Measurements from ENCODE around the gene BRCA1. TPM values are rescaled to one million over a fixed set of nuclear protein-coding genes. Genes with fewer than 3 reads are reported as not detected.

Gene BRCA1
- total RNA-seq, 1 donor from 2014 or later, result 6.4 TPM

DNA sequence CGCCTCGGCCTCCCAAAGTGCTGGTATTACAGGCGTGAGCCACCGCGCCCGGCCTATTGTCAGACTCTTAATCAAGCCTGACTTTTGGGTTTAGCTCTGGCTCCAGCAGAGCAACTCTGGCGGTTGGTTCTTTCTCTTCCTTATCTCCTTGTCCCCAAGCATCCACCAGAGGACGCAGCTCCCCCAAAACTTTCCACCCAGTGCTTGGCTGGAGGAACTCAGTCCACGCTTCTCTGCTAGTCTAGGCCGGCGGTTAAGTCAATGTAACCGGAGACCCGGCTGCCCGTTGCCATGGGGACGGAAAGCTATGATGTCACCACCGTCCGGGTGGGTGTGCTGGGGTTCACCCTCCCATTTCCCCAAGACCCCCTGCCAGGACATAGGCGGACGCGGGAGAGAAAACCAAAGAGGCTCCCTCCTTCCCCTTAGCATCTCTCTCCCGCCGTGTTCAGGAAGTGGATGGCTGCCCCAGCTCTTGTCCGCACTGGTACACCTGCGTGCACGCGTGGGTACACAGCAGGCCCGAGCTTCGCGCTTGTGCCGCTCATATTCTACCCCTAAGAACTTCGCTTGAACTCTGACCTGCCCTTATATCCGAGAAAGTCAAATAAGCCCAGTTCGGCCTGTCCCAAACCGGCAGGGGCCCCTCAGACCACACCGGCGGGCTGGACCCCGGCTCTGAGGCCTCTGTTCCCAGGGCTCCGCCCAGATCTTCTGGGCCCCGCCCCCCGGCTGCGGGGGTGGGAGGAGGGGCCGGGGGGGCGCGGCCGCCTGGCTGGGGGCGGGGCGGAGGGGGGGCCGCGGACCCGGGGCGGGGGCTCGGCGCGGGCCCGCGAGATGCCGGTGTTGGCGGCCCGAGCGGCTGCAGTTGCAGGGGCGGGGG lies 100.5 kb downstream of the BRCA1 start, which contains the start of gene RND2:
Gene RND2 (plus strand): TSS at position 825 of the 883 bp plus-strand sequence. CDS start 117 bp downstream, outside the sequence.
- DNase-seq, result peak; percentile 82

DNA sequence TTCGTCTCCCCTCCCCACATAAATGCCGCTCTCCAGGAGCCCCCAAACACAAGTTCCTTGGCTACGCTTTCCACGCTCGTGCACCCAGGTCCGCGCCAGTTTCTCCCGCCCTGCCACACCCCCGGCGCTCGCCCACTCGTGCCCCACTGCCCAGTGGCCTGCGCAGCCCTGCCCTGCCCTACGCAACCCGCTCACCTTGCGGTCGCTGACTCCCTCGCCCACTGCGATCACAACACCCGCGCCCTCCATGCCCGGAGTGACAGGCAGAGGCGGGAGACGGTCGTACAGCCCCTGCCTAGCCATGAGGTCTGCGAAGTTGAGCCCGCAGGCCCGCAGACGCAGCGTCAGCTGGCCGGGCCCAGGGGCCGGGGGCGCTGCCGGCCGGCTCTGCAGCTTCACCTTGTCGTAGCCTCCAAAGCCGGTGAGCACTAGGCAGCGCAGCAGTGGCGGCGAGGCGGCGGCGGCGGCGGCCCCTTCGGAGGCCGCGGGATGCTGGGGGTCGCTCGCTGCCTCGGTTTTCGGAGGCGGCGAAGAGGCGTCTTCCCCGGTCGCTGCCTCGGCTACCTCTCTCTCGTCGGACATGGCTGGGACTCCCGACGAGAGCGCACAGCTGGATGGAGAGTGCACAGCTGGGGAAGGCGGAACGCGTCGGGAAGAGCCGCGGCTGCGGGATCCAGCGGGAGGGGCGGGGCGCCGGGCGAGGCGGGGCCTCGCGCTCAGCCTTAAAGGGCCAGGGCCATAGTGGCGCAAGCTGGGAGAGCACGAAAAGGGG lies 103.2 kb downstream of the BRCA1 start, which contains the start of gene VAT1:
Gene VAT1 (minus strand): TSS at position 645 of the 772 bp plus-strand sequence. CDS start 63 bp downstream, at position 582.
- peak; percentile 62 for DNase-seq

- no peak for DNase-seq
These were observed 104.1 kb downstream of the BRCA1 start for GRCh38 chr17:43020789-43021740.

DNA sequence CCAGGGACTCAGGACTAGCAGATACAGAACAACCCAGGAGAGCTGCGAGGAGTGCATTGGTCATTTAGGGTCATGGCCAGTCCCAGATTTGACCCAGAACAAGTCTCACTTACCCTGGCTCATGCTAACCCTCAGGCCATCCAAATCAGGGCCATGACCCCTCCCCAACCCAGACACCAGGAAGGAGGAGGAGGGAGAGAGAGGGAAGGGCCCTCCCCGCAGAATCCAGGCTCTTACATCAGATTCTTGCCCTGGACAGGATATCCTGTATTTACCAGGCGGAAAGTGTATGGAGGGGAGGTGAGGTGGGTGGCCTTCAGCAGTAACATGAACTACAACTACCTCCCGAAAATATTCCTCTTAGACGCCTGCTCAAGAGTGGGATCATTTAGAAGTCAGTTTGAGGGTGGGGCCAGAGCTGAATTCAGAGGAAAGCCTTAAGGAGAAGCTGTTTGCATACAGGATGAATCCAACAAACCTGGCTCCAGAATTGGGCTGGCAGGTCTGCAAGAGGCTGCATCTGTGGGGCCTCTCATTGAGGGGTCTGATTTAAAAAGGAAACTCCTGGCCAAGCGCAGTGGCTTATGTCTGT lies 105.0 kb downstream of the BRCA1 start:
- DNase-seq, result no peak

GRCh38 chr17:43019418-43019817 lies 105.7 kb downstream of the BRCA1 start:
- no peak for DNase-seq

GRCh38 chr17:43018932-43019331 lies 106.2 kb downstream of the BRCA1 start:
- DNase-seq, result no peak

- DNase-seq, result no peak
These were observed 106.9 kb downstream of the BRCA1 start for GRCh38 chr17:43018008-43018853.

- no peak for DNase-seq
These were observed 108.9 kb downstream of the BRCA1 start for GRCh38 chr17:43016216-43016615.

GRCh38 chr17:43015579-43015978 lies 109.6 kb downstream of the BRCA1 start:
- no peak for DNase-seq

- DNase-seq, result no peak
These were observed 110.3 kb downstream of the BRCA1 start for GRCh38 chr17:43014649-43015542.

DNA sequence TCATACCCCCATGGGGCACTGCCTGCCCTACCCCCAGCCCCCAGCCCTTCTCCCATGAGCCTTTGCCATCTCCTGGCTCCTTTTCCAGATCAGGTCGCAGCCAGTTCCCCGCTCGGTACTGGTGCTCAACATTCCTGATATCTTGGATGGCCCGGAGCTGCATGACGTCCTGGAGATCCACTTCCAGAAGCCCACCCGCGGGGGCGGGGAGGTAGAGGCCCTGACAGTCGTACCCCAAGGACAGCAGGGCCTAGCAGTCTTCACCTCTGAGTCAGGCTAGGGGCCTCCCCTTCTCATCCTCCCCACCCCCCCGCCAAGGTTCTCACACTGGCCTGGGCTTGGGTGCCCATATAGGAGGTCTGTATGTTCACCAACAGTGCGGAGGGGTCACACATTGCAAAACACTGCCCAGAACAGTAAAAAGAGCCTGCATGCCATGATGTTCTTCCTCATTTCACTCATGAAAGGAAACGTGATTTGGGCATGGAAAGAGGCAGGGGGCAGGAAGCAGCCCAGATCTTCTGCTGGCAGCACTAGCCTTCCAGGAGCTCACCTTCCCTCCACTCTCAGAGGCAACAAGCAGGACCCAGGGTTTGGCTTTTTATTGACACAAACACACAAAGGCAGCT lies 111.0 kb downstream of the BRCA1 start:
- no peak for DNase-seq

DNA sequence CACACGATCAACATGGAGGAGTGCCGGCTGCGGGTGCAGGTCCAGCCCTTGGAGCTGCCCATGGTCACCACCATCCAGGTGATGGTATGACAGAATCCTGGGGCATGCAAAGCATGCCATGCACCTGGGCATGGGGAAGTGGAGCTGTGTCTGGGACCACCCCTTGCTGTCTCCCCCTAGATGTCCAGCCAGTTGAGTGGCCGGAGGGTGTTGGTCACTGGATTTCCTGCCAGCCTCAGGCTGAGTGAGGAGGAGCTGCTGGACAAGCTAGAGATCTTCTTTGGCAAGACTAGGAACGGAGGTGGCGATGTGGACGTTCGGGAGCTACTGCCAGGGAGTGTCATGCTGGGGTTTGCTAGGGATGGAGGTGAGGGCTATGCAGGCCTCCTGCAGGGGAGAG lies 111.9 kb downstream of the BRCA1 start:
- no peak for DNase-seq

GRCh38 chr17:43011728-43012472 lies 113.3 kb downstream of the BRCA1 start:
- no peak for DNase-seq

- DNase-seq, result no peak
These were observed 114.4 kb downstream of the BRCA1 start for GRCh38 chr17:43010667-43011308.

DNA sequence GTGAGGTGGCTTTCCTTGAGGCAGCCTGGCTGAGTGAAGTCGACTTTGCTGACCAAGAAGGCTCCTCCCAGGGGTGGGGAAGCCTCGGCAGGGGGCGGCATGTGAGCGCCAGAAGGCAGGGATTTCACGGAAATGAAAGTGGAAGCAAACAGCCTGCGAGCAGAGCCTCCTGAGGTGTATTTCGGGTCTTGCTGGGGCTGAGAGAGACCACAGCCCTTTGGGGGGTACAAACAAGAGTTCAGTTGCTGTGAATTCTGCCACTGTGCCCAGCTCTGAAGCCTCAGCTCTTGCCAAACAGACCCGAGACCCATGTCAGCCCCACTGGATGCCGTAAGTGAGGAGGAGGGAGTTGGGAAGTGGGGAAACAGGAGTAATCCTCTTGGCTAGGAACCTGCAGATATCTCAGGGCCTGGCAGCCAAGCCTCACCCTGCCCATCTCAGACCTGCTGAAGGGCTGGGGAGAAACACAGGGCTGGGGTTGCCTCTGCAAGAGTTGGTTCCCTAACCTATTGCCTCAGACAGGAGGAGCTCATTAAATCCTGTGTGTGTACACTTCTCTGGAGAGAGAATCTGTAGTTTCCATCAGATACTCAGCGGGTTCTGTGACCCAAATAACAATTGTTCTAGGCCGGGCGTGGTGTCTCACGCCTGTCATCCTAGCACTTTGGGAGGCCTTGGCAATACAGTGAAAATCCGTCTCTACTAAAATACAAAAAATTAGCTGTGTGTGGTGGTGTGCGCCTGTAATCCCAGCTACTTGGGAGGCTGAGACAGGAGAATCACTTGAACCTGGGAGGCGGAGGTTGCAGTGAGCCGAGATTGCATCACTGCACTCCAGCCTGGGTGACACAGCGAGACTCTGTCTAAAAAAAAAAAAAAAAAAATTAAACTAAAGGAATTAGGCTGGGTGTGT lies 118.3 kb downstream of the BRCA1 start, which contains the start of gene IFI35:
Gene IFI35 (plus strand): TSS at position 146 of the 913 bp plus-strand sequence. CDS start 164 bp downstream, at position 310.
- no peak for DNase-seq

GRCh38 chr17:43003542-43004172 lies 121.5 kb downstream of the BRCA1 start:
- no peak for DNase-seq
